GM12801 (cell line): ENCODE data around the gene PERM1.

Source experiments
- TF ChIP-seq, protein P1 (sequence below): IDR thresholded peaks from one replicate; pipeline ENCODE4 v1.5.1; 2011; ENCODE audit warnings: control low read depth; ENCODE audit not compliant: insufficient read length; ENCODE audit errors: extremely low read depth

Gene PERM1

DNA sequence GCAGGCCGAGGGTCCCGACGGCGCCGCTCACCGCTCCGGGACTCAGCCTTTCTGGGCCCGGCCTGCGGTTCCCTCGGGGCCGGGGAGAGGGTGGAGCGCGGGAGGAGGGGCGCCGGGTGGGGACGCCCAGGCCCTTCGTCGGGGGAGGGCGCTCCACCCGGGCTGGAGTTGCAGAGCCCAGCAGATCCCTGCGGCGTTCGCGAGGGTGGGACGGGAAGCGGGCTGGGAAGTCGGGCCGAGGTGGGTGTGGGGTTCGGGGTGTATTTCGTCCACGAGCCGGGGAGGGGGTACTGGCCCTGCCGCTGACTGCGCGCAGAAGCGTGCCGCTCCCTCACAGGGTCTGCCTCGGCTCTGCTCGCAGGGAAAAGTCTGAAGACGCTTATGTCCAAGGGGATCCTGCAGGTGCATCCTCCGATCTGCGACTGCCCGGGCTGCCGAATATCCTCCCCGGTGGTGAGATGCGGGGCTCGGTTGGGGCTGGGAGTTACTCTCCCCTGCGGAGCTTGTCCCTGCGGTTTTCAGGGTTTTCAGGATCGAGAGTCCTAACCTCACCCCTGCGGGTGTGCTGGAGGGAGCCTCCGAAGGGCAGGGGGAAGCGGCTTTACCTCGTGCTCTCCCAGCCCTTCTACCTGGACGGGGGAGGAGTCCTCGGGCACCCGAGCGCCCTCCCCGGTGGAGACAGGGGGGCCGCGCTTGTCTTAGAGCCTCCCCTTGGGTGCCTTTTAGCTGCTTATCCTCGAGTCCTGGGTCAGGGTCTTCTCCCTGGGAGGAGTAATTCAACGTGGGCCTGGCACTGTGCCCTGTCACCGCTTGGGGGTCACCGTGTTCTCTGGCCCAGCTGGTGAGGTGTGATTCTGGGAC lies 56.1 kb downstream of the PERM1 start:
- TF ChIP-seq, protein P1, sequence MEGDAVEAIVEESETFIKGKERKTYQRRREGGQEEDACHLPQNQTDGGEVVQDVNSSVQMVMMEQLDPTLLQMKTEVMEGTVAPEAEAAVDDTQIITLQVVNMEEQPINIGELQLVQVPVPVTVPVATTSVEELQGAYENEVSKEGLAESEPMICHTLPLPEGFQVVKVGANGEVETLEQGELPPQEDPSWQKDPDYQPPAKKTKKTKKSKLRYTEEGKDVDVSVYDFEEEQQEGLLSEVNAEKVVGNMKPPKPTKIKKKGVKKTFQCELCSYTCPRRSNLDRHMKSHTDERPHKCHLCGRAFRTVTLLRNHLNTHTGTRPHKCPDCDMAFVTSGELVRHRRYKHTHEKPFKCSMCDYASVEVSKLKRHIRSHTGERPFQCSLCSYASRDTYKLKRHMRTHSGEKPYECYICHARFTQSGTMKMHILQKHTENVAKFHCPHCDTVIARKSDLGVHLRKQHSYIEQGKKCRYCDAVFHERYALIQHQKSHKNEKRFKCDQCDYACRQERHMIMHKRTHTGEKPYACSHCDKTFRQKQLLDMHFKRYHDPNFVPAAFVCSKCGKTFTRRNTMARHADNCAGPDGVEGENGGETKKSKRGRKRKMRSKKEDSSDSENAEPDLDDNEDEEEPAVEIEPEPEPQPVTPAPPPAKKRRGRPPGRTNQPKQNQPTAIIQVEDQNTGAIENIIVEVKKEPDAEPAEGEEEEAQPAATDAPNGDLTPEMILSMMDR = no peak
